CD4-positive, alpha-beta T cell (primary cell): ENCODE data around the gene KCNV2. TPM values are rescaled to one million over a fixed set of nuclear protein-coding genes. Genes with fewer than 3 reads are reported as not detected.

Experiments
- ATAC-seq: fragments of 200-7000 bp; cut with Tn5 transposase; one replicate; pipeline ENCODE4 v1.10.0; 2022; ENCODE audit warnings: mild to moderate bottlenecking; ENCODE audit not compliant: poor library complexity
- CTCF ChIA-PET: fragments of 350-600 bp; sonication (Branson Sonifier 250); formaldehyde crosslinking; loops from one replicate; lab custom pipeline; 2021; ENCODE audit warnings: antibody characterized with exemption, inconsistent platforms; lab: Charles Lee
- POLR2A ChIA-PET: fragments of 350-600 bp; sonication (Branson Sonifier 250); formaldehyde crosslinking; loops from one replicate; lab custom pipeline; 2021; ENCODE audit warnings: antibody characterized with exemption, inconsistent platforms; lab: Charles Lee
- DNase-seq, 14 experiments: peaks; one replicate each; pipeline ENCODE4 v3.0.0-alpha.2; 2013 to 2020; ENCODE audit warnings: mixed read lengths in 2 of 14
- H3K27ac ChIP-seq, 2 donors: one replicate each; pipeline versions ENCODE4 v1.5.1 to v1.7.0; 2013; ENCODE audit warnings: low read length in 2 of 2, low read depth in 1 of 2, mild to moderate bottlenecking in 1 of 2
- H3K27me3 ChIP-seq, 2 experiments: 1 replicate in 1 of 2; 2 replicates in 1 of 2; pipeline versions ENCODE4 v1.6.1 to v1.7.0; 2013; ENCODE audit warnings: low read length in 2 of 2, control low read depth in 1 of 2, mild to moderate bottlenecking in 1 of 2, moderate library complexity in 1 of 2; ENCODE audit not compliant: insufficient read depth in 2 of 2, control insufficient read depth in 1 of 2
- H3K36me3 ChIP-seq: one replicate; pipeline ENCODE4 v1.6.1; 2013; ENCODE audit warnings: low read length, control low read depth; ENCODE audit not compliant: insufficient read depth
- H3K4me1 ChIP-seq: one replicate; pipeline ENCODE4 v1.6.1; 2013; ENCODE audit warnings: low read length, control low read depth; ENCODE audit not compliant: insufficient read depth
- H3K4me3 ChIP-seq: one replicate; pipeline ENCODE4 v1.5.1; 2013; ENCODE audit warnings: mild to moderate bottlenecking, low read length, moderate library complexity
- H3K9me3 ChIP-seq, 2 experiments: 1 replicate in 1 of 2; 2 replicates in 1 of 2; pipeline versions ENCODE4 v1.6.1 to v1.7.0; 2013; ENCODE audit warnings: low read length in 2 of 2, mild to moderate bottlenecking in 2 of 2, control low read depth in 1 of 2, moderate library complexity in 1 of 2; ENCODE audit not compliant: control insufficient read depth in 1 of 2, insufficient read depth in 1 of 2
- H3K27ac Mint-ChIP-seq: one replicate; pipeline ENCODE4 v1.8.0; 2020; ENCODE audit warnings: mixed read lengths
- H3K27me3 Mint-ChIP-seq: one replicate; pipeline ENCODE4 v1.8.0; 2021; ENCODE audit warnings: mixed read lengths
- H3K36me3 Mint-ChIP-seq: one replicate; pipeline ENCODE4 v1.8.0; 2021; ENCODE audit warnings: low read depth, mixed read lengths
- H3K4me1 Mint-ChIP-seq: one replicate; pipeline ENCODE4 v1.8.0; 2021; ENCODE audit warnings: low read depth, mixed read lengths
- H3K4me3 Mint-ChIP-seq: one replicate; pipeline ENCODE4 v1.8.0; 2020; ENCODE audit warnings: mild to moderate bottlenecking, mixed read lengths
- H3K9me3 Mint-ChIP-seq: one replicate; pipeline ENCODE4 v1.8.0; 2020; ENCODE audit warnings: mixed read lengths
- intact Hi-C, 2 experiments: fragments of 100-400 bp; cut with DNase I in 1 of 2; cut with micrococcal nuclease in 1 of 2; formaldehyde crosslinking; loops; one replicate each; pipeline versions ENCODE4 v1.15.1 to v1.9.0; 2023 to 2025; cut with DNase I, micrococcal nuclease
- total RNA-seq, 174 experiments: library from RNA in 2 of 174; stranded (reverse) in 2 of 174; gene quantifications; one replicate each; pipeline ENCODE4 v1.2.3 and lab custom pipeline; 2021 to 2026
- TF ChIP-seq, protein P1 (sequence below): fragments of 200-600 bp; IDR thresholded peaks from one replicate; pipeline ENCODE4 v1.8.0; 2022; ENCODE audit warnings: antibody characterized with exemption, mild to moderate bottlenecking

Gene KCNV2
- total RNA-seq, 2 experiments from 2014 or later: not detected

DNA sequence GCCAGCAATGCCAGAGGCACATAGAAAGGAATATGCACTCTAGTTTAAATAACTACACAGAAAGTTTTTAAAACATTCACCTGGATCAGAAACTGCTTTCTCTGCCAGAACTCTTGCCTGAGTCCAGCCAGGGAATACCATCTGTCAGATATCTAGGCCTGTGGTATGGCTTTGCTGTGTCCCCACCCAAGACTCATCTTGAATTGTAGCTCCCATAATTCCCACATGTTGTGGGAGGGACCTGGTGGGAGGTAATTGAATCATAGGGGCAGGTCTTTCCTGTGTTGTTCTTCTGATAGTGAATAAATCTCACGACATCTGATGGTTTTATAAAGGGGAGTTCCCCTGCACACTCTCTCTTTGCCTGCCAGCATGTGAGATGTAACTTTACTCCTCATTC lies 41.5 kb upstream of the KCNV2 start:
- no peak for ATAC-seq
- no peak overlapping the region for H3K4me3 ChIP-seq
- ChIA-PET CTCF (no interaction called here), POLR2A (no interaction called here)
- no peaks in the 10 kb centered on the region for H3K9me3 ChIP-seq
- Mint-ChIP-seq H3K4me1 (no peaks in the 10 kb centered on the region), H3K9me3 (no peaks in the 10 kb centered on the region), H3K36me3 (no peaks in the 10 kb centered on the region), H3K27me3 (no peaks in the 10 kb centered on the region), H3K27ac (no peak overlapping the region), H3K4me3 (no peak overlapping the region)
- intact Hi-C loops: no loop called here
- TF ChIP-seq, protein P1, sequence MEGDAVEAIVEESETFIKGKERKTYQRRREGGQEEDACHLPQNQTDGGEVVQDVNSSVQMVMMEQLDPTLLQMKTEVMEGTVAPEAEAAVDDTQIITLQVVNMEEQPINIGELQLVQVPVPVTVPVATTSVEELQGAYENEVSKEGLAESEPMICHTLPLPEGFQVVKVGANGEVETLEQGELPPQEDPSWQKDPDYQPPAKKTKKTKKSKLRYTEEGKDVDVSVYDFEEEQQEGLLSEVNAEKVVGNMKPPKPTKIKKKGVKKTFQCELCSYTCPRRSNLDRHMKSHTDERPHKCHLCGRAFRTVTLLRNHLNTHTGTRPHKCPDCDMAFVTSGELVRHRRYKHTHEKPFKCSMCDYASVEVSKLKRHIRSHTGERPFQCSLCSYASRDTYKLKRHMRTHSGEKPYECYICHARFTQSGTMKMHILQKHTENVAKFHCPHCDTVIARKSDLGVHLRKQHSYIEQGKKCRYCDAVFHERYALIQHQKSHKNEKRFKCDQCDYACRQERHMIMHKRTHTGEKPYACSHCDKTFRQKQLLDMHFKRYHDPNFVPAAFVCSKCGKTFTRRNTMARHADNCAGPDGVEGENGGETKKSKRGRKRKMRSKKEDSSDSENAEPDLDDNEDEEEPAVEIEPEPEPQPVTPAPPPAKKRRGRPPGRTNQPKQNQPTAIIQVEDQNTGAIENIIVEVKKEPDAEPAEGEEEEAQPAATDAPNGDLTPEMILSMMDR: no peak
- no peaks in the 10 kb centered on the region for H3K4me1 ChIP-seq
- H3K27me3 ChIP-seq: no peaks in the 10 kb centered on the region
- no peak for DNase-seq
- no peaks in the 10 kb centered on the region for H3K36me3 ChIP-seq
- H3K27ac ChIP-seq: no peak overlapping the region

DNA sequence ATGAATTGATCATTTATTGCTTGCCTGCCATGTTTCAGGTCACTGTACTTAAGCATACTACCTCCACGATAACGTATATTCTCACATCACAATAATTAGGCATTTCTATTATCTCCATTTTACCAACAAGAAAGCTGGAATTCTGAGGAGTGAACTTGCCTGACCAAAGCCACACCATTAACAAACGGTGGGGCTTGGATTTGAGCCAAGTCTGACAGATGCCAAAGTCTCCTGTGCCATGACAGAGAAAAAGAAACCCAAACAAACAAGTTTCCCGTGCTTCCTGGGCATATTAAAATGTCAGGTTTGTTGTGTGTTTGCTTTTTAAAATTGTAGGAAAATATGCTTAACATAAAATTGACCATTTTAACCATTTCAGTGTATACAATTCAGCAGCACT lies 40.8 kb upstream of the KCNV2 start:
- POLR2A ChIA-PET: no interaction called here
- TF ChIP-seq, protein P1: no peak
- H3K4me1 Mint-ChIP-seq: no peaks in the 10 kb centered on the region
- no peaks in the 10 kb centered on the region for H3K9me3 Mint-ChIP-seq
- CTCF ChIA-PET: no interaction called here
- no peaks in the 10 kb centered on the region for H3K27me3 Mint-ChIP-seq
- no peak overlapping the region for H3K4me3 Mint-ChIP-seq
- no peak for ATAC-seq
- intact Hi-C loops: no loop called here
- Histone ChIP-seq H3K9me3 (no peaks in the 10 kb centered on the region), H3K4me1 (no peaks in the 10 kb centered on the region), H3K27ac (no peak overlapping the region), H3K27me3 (no peaks in the 10 kb centered on the region), H3K4me3 (no peak overlapping the region), H3K36me3 (no peaks in the 10 kb centered on the region)
- no peak overlapping the region for H3K27ac Mint-ChIP-seq
- H3K36me3 Mint-ChIP-seq: no peaks in the 10 kb centered on the region
- no peak for DNase-seq

DNA sequence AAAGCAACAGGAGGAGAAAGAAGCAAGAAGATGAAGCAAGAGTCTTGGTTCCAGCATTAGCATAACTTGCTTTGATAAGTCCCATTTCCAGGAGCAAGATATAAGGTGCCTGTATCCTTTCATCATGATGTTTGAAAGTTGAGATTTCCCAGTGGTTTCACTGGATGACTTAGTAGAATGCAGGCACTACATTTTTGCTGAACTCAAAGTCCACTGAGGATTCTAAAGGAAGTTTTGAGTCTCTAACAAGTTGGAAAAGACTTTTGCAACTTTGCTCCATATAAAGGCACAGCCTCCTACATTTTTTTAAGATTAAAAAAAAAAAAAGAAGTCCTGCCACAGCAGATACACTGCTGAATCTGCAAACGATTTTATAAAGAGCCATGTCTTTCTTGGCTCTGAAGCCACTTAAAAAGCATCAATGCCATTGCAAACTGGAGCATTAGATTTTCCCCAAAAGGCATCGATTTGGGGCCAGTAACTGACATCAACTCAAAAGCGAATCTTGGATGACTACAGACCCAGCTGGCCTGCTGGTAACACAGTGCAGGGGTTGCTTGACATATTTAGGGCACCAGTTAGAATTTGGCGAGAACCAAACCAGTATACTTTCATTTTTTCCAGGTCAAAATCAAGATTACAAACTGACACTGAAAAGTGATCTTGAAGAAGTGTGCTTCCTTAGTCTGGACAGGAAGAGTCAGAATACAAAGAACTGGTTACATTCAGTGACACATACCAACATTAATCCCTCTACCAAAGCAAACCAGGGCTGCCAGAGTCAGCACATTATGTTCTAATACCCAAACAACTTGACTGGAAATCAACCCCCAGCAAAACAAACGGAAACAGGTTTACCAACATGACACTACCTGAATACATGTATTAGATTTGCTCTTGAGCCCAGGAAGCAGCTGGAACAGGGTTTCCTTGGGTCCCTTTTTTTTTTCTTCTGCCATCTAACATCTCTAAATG lies 39.1 kb upstream of the KCNV2 start:
- Mint-ChIP-seq H3K36me3 (no peaks in the 10 kb centered on the region), H3K4me1 (no peaks in the 10 kb centered on the region), H3K27ac (no peak overlapping the region), H3K27me3 (no peaks in the 10 kb centered on the region), H3K9me3 (no peaks in the 10 kb centered on the region), H3K4me3 (no peak overlapping the region)
- TF ChIP-seq, protein P1: no peak
- ATAC-seq: no peak
- no peaks in the 10 kb centered on the region for H3K4me1 ChIP-seq
- intact Hi-C loops: no loop called here
- H3K27me3 ChIP-seq: no peaks in the 10 kb centered on the region
- no peak overlapping the region for H3K4me3 ChIP-seq
- no peaks in the 10 kb centered on the region for H3K9me3 ChIP-seq
- ChIA-PET CTCF (no interaction called here), POLR2A (no interaction called here)
- no peaks in the 10 kb centered on the region for H3K36me3 ChIP-seq
- no peak for DNase-seq
- no peak overlapping the region for H3K27ac ChIP-seq
